Activated B cell treated with CpG ODN at 0.5 μM for 24 hours (primary cell): Measurements from ENCODE around the gene PPP1R14B. TPM values are rescaled to one million over a fixed set of nuclear protein-coding genes. Genes with fewer than 3 reads are reported as not detected.
A peak's percentile ranks its signal among the peaks of the same experiment; 100 is the strongest.

Experiments used
- ATAC-seq: fragments of 200-7000 bp; cut with Tn5 transposase; one replicate; pipeline ENCODE4 v1.10.0; 2021; ENCODE audit warnings: low read depth, mild to moderate bottlenecking, moderate library complexity
- CTCF ChIA-PET: fragments of 350-600 bp; sonication (Branson Sonifier 250); formaldehyde crosslinking; loops from one replicate; lab custom pipeline; 2021; ENCODE audit warnings: antibody characterized with exemption; lab: Charles Lee
- POLR2A ChIA-PET: fragments of 350-600 bp; sonication (Branson Sonifier 250); formaldehyde crosslinking; loops from one replicate; lab custom pipeline; 2021; ENCODE audit warnings: antibody characterized with exemption; lab: Charles Lee
- DNase-seq: peaks from one replicate; pipeline ENCODE4 v3.0.0; 2022
- H3K27ac Mint-ChIP-seq: one replicate; pipeline ENCODE4 v1.8.0; 2020; ENCODE audit warnings: mixed read lengths
- H3K27me3 Mint-ChIP-seq: one replicate; pipeline ENCODE4 v1.8.0; 2021; ENCODE audit warnings: mixed read lengths
- H3K36me3 Mint-ChIP-seq: one replicate; pipeline ENCODE4 v1.8.0; 2021; ENCODE audit warnings: low read depth, mixed read lengths
- H3K4me1 Mint-ChIP-seq: one replicate; pipeline ENCODE4 v1.8.0; 2021; ENCODE audit warnings: mixed read lengths
- H3K4me3 Mint-ChIP-seq: one replicate; pipeline ENCODE4 v1.8.0; 2020; ENCODE audit warnings: mild to moderate bottlenecking, mixed read lengths
- H3K9me3 Mint-ChIP-seq: one replicate; pipeline ENCODE4 v1.8.0; 2020; ENCODE audit warnings: mixed read lengths
- CTCF ChIP-seq: fragments of 200-600 bp; IDR thresholded peaks from one replicate; pipeline ENCODE4 v1.8.0; 2022; ENCODE audit warnings: antibody characterized with exemption, mild to moderate bottlenecking
- intact Hi-C: fragments of 100-400 bp; cut with micrococcal nuclease; formaldehyde crosslinking; loops from one replicate; pipeline ENCODE4 v1.15.1; 2024
- total RNA-seq: library from RNA; stranded (reverse); gene quantifications from 2 replicates; pipeline ENCODE4 v1.2.3, GENCODE V29; 2022

The PPP1R14B gene
- total RNA-seq, 1 donor from 2014 or later: 112 TPM

GRCh38 chr11:64206457-64207255 is 40.1 kb downstream of the PPP1R14B start, which contains the start of gene FERMT3:
Gene FERMT3 (plus strand): TSS chr11:64206721. CDS start chr11:64207365, 644 bp downstream.
- intact Hi-C loops: loop anchor here (1.0 to 2.0 kb wide), 4 partner anchors 20 to 35 kb away; partner anchors contain the start of genes DNAJC4, FKBP2, NUDT22 and STIP1
- Mint-ChIP-seq H3K36me3 (peaks cover 60% of the 10 kb centered on the region), H3K4me1 (peaks cover 48% of the 10 kb centered on the region), H3K27me3 (no peaks in the 10 kb centered on the region), H3K4me3 (peak within 1 kb of the TSS; percentile 90), H3K27ac (peak within 1 kb of the TSS; percentile 92), H3K9me3 (no peaks in the 10 kb centered on the region)
- no peak for TF ChIP-seq CTCF
- ChIA-PET POLR2A (interaction anchor here (0.6 to 9.3 kb wide), 25 partner anchors 10 to 1433 kb away, joined by 3 to 191 read pairs (median 6); partner anchors contain the start of genes BAD, CATSPERZ, CCDC88B and DNAJC4), CTCF (interaction anchor here (0.9 to 6.1 kb wide), 12 partner anchors 9 to 242 kb away, joined by 3 to 147 read pairs (median 9); partner anchors contain the start of genes CATSPERZ, ESRRA, NUDT22 and PPP1R14B)
- ATAC-seq: peak; percentile 56
- DNase-seq: peak; percentile 49

DNA sequence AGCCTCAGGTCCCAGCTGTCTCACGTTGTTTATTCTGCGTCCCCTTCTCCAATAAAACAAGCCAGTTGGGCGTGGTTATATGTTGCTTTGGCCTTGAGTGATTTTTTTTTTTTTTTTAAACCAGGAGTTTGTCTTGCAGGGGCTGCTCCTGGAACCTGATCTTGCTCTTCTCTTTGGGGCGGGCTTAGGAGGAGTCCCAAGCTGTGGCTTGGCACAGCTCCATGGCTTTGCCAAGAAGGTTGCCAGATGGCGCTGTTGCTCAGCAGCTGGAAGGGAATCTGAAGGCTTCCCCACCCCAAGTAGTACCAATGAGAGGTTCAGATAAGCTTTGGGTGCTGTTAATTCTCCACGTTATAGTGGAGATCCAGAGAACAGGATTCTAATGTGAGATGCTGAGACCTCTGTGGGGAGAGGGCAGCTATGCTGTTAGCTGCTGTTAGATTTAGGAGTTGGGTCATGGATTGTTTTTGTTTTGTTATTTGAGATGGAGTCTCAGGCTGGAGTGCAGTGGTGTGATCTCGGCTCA is 42.2 kb downstream of the PPP1R14B start:
- peaks cover 44% of the 10 kb centered on the region for H3K4me1 Mint-ChIP-seq
- peak overlapping the region; percentile 83 for H3K27ac Mint-ChIP-seq
- no peaks in the 10 kb centered on the region for H3K9me3 Mint-ChIP-seq
- peak; percentile 49 for DNase-seq
- no peak for TF ChIP-seq CTCF
- ChIA-PET POLR2A (interaction anchor here (0.6 to 9.3 kb wide), 16 partner anchors 12 to 150 kb away, joined by 3 to 191 read pairs (median 8); partner anchors contain the start of genes BAD, CCDC88B, DNAJC4 and ESRRA), CTCF (interaction anchor here (0.8 to 6.1 kb wide), 24 partner anchors 8 to 449 kb away, joined by 3 to 147 read pairs (median 6); partner anchors contain the start of genes BAD, CATSPERZ, ESRRA and NUDT22)
- ATAC-seq: peak; percentile 22
- H3K27me3 Mint-ChIP-seq: no peaks in the 10 kb centered on the region
- intact Hi-C loops: loop anchor here (1.0 kb wide), 3 partner anchors 47 to 100 kb away; partner anchors contain the start of gene PLCB3
- peak overlapping the region; percentile 73 for H3K4me3 Mint-ChIP-seq
- H3K36me3 Mint-ChIP-seq: peaks cover 67% of the 10 kb centered on the region

DNA sequence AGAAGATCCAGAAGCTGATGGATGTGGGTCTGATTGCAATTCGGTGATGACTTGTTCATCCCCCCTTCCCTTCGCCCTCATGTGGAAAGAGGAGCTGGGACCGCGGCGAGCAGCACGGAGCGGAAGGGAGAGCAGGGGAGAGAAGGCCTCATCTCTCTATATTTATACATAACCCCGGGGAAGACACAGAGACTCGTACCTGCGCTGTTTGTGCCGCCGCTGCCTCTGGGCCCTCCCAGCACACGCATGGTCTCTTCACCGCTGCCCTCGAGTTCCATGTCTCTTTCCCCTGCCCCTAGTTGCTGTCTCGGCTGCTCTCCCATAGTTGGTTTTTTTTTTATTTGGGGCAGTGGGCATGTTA is 42.7 kb downstream of the PPP1R14B start:
- no peak overlapping the region for H3K4me3 Mint-ChIP-seq
- H3K27me3 Mint-ChIP-seq: no peaks in the 10 kb centered on the region
- H3K36me3 Mint-ChIP-seq: peaks cover 66% of the 10 kb centered on the region
- no peak overlapping the region for H3K27ac Mint-ChIP-seq
- POLR2A ChIA-PET: interaction anchor here (0.6 to 9.3 kb wide), 15 partner anchors 13 to 151 kb away, joined by 4 to 191 read pairs (median 8); partner anchors contain the start of genes BAD, CCDC88B, DNAJC4 and ESRRA
- CTCF ChIA-PET: interaction anchor here (0.8 to 6.1 kb wide), 21 partner anchors 8 to 450 kb away, joined by 3 to 147 read pairs (median 7); partner anchors contain the start of genes BAD, CATSPERZ, ESRRA and NUDT22
- H3K9me3 Mint-ChIP-seq: no peaks in the 10 kb centered on the region
- intact Hi-C loops: loop anchor here (1.0 kb wide), 3 partner anchors 47 to 100 kb away; partner anchors contain the start of gene PLCB3
- DNase-seq (no peak), ATAC-seq (no peak)
- TF ChIP-seq CTCF: no peak
- peaks cover 40% of the 10 kb centered on the region for H3K4me1 Mint-ChIP-seq

DNA sequence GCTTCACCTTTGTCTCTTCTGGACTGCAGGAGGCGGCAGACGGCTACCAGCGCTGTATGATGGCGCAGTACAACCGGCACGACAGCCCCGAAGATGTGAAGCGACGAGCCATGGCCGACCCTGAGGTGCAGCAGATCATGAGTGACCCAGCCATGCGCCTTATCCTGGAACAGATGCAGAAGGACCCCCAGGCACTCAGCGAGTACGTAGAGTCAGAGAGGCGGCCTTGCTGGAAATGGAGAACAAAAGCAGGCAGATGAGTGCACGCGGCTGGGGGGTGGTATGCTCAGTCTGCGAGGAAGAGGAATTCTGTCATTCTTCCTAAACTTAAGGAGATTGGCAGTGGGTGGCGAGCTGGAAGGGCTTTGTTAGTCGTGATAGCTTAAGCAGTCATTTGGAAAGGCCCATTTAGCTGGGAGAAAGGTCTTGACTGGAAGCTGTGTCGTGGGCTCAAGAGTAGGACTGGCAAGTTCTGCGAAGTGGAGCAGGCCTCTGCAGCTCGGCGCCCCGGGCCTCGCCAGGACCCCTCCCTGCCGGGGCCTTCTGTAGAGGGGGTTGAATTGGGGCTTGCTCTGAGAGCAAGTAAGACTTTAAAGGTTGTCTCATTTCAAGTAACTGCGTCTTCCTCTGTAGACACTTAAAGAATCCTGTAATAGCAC is 43.2 kb downstream of the PPP1R14B start:
- intact Hi-C loops: loop anchor here (1.0 kb wide), 3 partner anchors 48 to 101 kb away; partner anchors contain the start of gene PLCB3
- DNase-seq: no peak
- ChIA-PET POLR2A (interaction anchor here (1.5 to 5.3 kb wide), 6 partner anchors 17 to 137 kb away, joined by 4 to 127 read pairs (median 44); partner anchors contain the start of genes BAD, CCDC88B, FKBP2 and PPP1R14B), CTCF (interaction anchor here (1.4 to 6.1 kb wide), 9 partner anchors 18 to 450 kb away, joined by 3 to 147 read pairs (median 14); partner anchors contain the start of genes CATSPERZ, ESRRA, NUDT22 and PPP1R14B)
- TF ChIP-seq CTCF: no peak
- Mint-ChIP-seq H3K36me3 (peaks cover 67% of the 10 kb centered on the region), H3K4me3 (no peak overlapping the region), H3K4me1 (peaks cover 35% of the 10 kb centered on the region), H3K27ac (no peak overlapping the region), H3K27me3 (no peaks in the 10 kb centered on the region), H3K9me3 (no peaks in the 10 kb centered on the region)
- no peak for ATAC-seq
